Ishikawa (cell line): ENCODE measurements around the gene TBC1D1.
A peak's percentile ranks its signal among the peaks of the same experiment; 100 is the strongest.

Source experiments
- CEBPB ChIP-seq: IDR thresholded peaks from 2 replicates; pipeline ENCODE4 v1.6.1; 2012
- CREB1 ChIP-seq: IDR thresholded peaks from 2 replicates; pipeline ENCODE4 v1.6.1; 2012; ENCODE audit warnings: low read depth
- EGR1 ChIP-seq: IDR thresholded peaks from 2 replicates; pipeline ENCODE4 v1.6.1; 2012
- EP300 ChIP-seq: IDR thresholded peaks from 2 replicates; pipeline ENCODE4 v1.6.1; 2012; ENCODE audit warnings: borderline replicate concordance
- FOXM1 ChIP-seq: IDR thresholded peaks from 2 replicates; pipeline ENCODE4 v1.6.1; 2012; ENCODE audit warnings: low read depth, borderline replicate concordance
- MAX ChIP-seq: IDR thresholded peaks from 2 replicates; pipeline ENCODE4 v1.6.1; 2012
- NFIC ChIP-seq: IDR thresholded peaks from 2 replicates; pipeline ENCODE4 v1.6.1; 2012
- RAD21 ChIP-seq: IDR thresholded peaks from 2 replicates; pipeline ENCODE4 v1.6.1; 2012; ENCODE audit warnings: low read depth
- REST ChIP-seq: IDR thresholded peaks from 2 replicates; pipeline ENCODE4 v1.6.1; 2012; ENCODE audit warnings: low read depth, mild to moderate bottlenecking
- TAF1 ChIP-seq: IDR thresholded peaks from 2 replicates; pipeline ENCODE4 v1.6.1; 2012; ENCODE audit warnings: low read depth, mild to moderate bottlenecking
- TCF12 ChIP-seq: IDR thresholded peaks from 2 replicates; pipeline ENCODE4 v1.6.1; 2012; ENCODE audit warnings: low read depth
- TEAD4 ChIP-seq: IDR thresholded peaks from 2 replicates; pipeline ENCODE4 v1.6.1; 2012
- USF1 ChIP-seq: IDR thresholded peaks from 2 replicates; pipeline ENCODE4 v1.6.1; 2012
- YY1 ChIP-seq: IDR thresholded peaks from 2 replicates; pipeline ENCODE4 v1.6.1; 2012; ENCODE audit warnings: low read depth
- ZBTB7A ChIP-seq: IDR thresholded peaks from 2 replicates; pipeline ENCODE4 v1.6.1; 2012; ENCODE audit warnings: low read depth

Gene TBC1D1

GRCh38 chr4:38034986-38035882 is 144.3 kb downstream of the TBC1D1 start:
- peak; percentile 69 for TF ChIP-seq RAD21
- TF ChIP-seq MAX: no peak

- TF ChIP-seq EGR1: no peak
- TF ChIP-seq ZBTB7A: no peak
- no peak for TF ChIP-seq MAX
- TF ChIP-seq FOXM1: no peak
- TF ChIP-seq CREB1: no peak
- no peak for TF ChIP-seq CEBPB
Measured at GRCh38 chr4:38036548-38036947, 145.7 kb downstream of the TBC1D1 start.

- TF ChIP-seq EGR1 (no peak), CREB1 (no peak), FOXM1 (no peak), USF1 (no peak)
Measured at GRCh38 chr4:38037612-38038011, 146.7 kb downstream of the TBC1D1 start.

GRCh38 chr4:38040619-38041018 is 149.7 kb downstream of the TBC1D1 start:
- TF ChIP-seq YY1 (no peak), NFIC (no peak), MAX (no peak), FOXM1 (no peak), REST (no peak), TAF1 (no peak), RAD21 (no peak), EGR1 (no peak), CREB1 (no peak), CEBPB (no peak), TEAD4 (no peak), TCF12 (no peak), EP300 (no peak), ZBTB7A (no peak), USF1 (no peak)

GRCh38 chr4:38044060-38044459 is 153.2 kb downstream of the TBC1D1 start:
- TF ChIP-seq REST: no peak
- TF ChIP-seq TAF1: no peak
- TF ChIP-seq USF1: no peak
- TF ChIP-seq EGR1: no peak
- no peak for TF ChIP-seq YY1
- no peak for TF ChIP-seq MAX
- no peak for TF ChIP-seq CEBPB
- TF ChIP-seq NFIC: no peak
- TF ChIP-seq ZBTB7A: no peak
- no peak for TF ChIP-seq TEAD4
